8988T (cell line): Measurements from ENCODE around the gene FAM50A.
A peak's percentile ranks its signal among the peaks of the same experiment; 100 is the strongest.
"Not testable (repeated sequence)": the region's sequence is repeated elsewhere in the genome, so short reads cannot be mapped to it uniquely, and the experiment has no call there.

Source experiments
- DNase-seq: peaks from one replicate; pipeline ENCODE4 v3.0.0; 2011

The FAM50A gene, protein sequence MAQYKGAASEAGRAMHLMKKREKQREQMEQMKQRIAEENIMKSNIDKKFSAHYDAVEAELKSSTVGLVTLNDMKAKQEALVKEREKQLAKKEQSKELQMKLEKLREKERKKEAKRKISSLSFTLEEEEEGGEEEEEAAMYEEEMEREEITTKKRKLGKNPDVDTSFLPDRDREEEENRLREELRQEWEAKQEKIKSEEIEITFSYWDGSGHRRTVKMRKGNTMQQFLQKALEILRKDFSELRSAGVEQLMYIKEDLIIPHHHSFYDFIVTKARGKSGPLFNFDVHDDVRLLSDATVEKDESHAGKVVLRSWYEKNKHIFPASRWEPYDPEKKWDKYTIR

DNA sequence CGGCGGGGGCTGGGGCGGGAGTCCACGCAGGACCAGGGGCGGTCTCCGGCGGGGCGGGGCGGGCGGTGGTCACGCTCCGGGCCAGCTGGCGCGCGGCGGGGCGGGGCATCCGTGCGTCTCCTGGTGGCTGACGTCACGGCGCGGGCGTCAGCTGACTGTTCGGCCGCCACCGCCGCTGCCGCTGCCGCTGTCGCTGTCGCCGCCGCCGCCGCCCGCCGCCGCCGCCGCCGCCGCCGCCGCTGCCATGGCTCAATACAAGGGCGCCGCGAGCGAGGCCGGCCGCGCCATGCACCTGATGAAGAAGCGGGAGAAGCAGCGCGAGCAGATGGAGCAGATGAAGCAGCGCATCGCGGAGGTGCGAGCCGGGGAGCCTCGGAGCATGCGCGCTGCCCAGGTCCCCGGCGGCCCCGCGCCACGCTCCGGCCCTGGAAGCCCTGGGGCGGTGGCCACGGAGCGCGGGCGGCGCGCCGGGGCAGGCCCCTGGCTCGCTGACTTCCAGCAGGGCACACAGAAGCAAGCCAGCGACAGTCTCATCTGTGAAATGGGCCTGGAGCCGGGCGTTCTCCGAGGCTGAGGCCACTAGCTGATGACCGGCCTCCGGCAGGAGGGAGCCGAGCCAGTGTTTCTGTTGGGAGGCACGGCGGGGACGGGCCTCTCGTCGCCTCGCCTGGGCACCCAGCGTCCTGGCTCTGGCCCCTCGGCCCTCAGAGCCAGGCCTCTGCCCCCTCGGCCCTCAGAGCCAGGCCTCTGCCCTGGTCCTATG lies at the start of gene FAM50A:
Gene FAM50A (plus strand): TSS at position 150 of the 763 bp plus-strand sequence. CDS start 95 bp downstream, at position 245.
- peak; percentile 82 for DNase-seq

DNA sequence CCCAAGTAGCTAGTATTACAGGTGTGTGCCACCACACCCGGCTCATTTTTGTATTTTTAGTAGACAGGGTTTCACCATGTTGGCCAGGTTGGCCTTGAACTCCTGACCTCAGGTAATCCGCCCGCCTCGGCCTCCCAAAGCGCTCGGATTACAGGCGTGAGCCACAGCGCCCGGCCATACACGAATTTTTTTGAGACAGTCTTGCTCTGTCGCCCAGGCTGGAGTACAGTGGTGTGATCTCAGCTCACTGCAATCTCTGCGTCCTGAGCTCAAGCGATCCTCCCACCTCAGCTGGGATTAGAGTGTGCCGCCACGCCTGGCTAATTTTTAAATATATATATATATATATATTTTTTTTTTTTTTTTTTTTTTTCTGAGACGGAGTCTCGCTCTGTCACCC lies 47.6 kb upstream of the FAM50A start:
- not testable (repeated sequence) for DNase-seq

DNA sequence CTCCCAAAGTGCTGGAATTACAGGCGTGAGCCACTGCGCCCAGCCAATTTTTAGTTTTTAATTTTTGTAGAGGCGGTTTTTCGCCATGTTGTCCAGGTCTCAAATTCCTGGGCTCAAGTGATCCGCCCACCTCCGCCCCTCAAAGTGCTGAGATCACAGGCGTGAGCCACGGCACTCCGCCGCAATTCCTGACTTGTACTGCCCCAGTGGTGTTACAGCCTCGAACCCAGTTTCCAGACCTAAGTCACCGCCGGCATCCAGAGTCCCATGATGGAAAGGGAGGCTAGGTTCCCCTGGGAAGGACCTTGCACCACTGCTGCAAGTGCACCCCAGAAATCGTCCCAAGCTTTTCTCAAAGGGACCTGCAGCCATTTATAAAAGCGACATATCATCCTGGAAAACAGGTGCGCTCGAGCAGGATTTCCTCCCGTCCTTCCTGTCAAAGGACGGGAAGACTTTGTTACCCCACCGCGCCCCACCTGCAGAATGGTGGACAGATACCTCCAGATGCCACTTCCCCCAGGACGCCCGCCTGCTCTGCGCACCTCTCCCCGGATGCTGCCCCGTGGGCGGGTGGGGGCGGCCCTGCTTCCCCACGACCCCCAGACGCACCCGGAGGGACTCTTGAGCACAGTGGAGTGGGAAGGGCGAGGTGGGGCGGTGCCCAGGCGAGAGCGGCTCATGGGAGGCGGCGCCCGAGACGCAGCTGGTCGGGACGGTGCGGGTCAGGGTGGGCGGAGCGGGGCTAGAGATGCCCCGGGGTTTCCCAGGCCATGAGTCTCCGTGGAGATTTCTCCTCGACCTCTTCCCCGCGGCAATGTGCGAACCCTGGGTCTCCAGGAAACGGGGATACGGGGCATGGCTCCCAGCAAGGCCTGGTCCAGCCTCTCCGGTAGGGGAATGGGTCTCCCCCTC lies 46.7 kb upstream of the FAM50A start:
- no peak for DNase-seq

DNA sequence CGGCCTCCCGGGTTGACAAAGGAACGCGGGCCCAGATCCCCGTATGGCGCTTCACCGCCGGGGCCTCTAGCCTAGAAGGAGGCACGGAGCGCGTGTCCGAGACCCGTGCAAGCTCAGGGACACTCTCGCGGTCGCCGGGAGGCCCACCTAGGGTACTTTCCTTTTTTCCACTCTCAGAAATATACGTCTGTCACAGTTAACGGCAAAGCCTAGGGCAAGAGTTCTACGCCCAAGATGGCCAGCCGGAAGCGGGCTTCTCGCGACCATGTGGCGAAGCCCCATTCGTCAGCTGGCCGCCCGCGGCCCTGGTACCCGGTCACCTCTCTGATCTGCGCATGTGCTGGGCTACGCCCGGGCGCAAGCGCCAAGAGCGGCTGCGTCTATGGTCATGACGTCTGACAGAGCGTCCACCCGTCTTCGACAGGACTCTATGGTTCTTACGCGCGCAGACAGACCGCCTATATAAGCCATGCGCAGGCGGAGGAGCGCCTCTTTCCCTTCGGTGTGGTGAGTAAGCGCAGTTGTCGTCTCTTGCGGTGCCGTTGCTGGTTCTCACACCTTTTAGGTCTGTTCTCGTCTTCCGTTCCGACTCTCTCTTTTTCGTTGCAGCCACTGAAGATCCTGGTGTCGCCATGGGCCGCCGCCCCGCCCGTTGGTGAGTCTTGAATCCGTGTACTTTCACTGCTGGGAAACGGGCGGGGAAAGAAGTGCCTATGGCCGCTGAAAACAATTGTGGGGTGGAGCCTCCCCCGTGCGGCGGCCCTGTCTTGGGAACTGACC lies 45.9 kb upstream of the FAM50A start, which contains the start of gene RPL10:
Gene RPL10 (plus strand): TSS at position 490 of the 780 bp plus-strand sequence. CDS start 143 bp downstream, at position 633.
- DNase-seq: peak; percentile 72

DNA sequence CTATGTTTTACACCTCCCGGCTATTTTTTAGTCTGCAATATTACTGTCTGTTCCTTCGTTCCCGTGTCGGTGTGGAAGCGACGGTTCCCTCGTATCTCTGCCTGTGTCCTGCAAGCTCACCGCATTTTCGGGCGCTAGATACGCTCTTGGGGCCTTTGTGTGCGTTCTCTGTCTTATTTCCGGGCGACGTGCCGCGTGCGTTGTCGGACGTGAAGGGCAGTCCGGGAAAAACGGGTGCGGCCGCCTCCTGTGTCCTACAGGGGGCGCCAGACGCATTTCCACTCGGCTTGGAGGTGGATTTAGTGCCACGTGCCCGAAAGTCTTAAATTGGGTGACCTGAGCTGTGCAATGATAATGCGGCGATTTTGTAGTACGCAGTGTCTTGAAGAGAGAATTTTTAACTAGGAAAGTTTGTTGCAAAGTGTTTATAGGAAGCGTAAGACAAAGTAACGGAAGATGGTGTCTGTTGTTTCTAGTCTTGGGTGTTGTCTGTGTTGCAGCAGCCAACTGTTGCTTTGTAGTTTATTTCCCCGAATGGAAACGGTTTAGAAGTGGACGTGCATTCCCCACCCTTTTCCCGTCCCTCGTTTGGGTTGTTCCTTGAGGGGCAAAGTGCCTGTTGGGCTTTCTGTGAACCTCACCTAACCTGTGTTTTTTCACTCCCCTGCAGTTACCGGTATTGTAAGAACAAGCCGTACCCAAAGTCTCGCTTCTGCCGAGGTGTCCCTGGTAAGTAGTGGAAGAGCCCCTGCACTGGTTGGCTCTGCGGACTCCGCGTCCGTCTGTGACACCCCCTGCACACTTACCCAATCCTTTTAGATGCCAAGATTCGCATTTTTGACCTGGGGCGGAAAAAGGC lies 45.0 kb upstream of the FAM50A start:
- no peak for DNase-seq

DNA sequence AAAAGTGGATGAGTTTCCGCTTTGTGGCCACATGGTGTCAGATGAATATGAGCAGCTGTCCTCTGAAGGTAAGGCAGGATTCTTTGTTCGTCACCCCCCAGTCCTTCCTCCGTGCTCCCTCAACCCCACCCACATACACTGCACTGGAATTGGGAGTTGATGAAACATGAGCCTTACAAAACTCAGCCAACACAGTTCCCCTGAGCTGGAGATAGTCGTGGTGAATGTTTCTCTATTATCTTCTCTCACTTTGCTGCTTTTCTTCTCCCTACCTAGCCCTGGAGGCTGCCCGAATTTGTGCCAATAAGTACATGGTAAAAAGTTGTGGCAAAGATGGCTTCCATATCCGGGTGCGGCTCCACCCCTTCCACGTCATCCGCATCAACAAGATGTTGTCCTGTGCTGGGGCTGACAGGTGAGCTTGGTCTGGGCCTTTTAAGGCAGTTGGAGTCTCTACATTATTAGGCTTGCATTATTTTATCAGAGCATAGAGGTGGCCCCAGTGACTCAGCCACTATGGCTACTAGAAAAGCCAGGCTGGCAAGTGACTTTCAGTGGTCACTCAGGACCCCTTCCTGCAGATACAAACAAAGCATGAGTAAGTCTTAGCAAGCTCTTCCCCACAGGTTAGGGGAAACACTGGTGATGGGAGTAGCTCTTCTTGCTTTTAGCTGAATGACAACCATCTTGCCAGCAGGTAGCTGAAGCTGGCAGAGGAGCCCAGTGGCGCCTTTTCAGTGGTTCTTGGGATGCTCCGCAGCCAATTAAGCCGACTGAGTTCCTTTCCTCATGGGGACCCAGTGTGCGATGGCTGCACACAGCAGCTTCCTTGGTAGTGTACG lies 44.2 kb upstream of the FAM50A start:
- no peak for DNase-seq

DNA sequence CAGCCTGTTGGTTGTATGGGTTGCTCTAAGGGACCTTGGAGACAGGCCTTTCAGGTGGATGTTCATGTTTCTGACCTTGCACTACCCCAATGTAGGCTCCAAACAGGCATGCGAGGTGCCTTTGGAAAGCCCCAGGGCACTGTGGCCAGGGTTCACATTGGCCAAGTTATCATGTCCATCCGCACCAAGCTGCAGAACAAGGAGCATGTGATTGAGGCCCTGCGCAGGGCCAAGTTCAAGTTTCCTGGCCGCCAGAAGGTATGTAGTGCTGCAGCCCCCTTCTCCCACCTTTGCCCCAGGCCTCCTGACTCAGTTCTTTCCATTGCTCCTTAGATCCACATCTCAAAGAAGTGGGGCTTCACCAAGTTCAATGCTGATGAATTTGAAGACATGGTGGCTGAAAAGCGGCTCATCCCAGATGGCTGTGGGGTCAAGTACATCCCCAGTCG lies 43.5 kb upstream of the FAM50A start:
- not testable (repeated sequence) for DNase-seq

DNA sequence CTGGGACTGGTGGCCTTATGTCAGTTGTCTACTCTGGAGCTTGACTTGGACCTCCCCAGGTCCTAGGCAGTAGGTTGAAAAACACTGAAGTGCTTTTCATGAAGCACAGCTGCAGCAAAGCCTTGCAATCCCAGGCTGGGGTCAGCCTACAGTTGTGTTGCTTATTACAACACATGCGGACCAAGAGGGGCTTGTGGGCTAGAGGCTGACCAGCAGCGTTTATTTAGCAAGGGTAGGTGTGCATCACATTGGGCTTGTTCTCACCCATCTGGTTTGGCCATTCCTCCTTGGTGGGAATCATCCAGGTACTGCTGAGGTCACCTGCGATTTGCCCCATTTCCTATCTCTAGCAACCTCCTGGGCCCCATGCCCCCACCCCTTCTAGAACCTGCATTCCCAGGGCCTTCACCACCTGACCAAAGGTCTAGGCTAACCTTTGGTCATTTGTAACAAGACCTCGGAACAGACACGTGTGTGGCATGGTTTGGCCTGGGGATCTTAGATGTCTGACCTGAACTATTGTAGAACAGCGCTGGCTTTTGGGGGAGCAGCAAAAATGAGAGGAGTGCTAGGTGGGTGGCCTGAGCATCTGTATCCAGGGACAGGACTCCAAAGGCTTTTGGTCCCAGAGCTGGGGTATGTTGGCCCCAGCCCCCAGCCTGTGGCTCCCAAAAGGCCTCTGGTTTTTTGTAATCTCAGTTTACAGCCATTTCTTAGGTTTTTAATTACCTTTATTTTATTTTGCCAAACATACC lies 42.7 kb upstream of the FAM50A start:
- no peak for DNase-seq

DNA sequence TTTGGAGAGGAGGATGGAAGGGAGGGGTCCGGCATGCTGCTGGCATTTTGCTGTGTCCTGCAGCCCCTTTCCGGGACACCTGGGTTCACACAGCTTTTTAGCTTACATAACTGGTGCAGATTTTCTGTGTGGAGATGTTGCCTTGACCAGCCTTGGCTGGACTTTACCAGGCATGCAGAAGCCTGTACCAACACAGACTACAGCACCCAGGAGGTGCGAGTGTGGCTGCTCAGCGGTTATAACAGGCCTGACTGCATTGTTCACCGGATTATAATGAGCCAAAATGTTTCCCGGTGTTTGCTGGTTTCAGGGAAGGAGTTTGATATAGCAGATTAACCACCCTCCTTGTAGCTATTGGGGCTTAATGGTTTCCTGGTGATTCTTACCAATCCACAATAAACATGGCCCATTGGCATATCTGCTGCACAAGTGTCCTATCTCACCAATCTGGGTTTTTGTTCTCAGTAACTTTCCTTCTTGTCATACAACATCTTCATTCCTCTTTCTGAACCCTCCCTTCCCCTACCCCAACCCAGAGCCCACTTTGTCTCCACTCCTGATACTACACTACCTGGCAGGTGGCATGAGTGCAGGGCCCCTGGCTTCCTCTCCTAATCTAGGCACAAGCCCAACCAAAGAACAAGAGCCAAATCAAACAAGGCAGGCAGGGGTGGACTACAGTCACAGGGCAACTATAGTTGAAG lies 41.9 kb upstream of the FAM50A start:
- no peak for DNase-seq

DNA sequence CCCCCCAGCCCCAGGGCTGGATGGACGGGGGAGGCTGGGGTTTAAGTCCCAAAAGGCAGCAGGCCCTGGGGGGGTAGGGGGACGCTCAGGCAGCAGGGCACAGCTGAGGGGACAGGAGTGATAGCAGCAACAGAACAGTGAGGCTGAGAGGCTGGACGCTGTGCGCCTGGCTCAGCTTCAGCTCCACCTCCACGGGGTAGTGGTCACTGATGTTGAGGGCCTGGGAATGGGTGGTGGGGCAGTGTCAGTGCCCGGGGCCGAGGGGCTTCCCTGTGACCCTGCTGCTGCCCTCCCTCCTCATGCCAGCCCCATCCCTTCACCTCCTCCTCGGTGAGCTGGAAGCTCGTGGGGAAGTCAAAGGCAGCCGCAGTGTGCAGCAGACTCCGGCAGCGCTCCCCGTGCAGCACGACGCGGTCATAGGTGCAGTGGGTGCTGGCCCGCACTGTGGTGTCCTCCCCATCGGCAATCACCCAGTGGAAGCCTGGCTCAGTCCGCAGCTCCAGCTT lies 41.3 kb upstream of the FAM50A start:
- DNase-seq: no peak

DNA sequence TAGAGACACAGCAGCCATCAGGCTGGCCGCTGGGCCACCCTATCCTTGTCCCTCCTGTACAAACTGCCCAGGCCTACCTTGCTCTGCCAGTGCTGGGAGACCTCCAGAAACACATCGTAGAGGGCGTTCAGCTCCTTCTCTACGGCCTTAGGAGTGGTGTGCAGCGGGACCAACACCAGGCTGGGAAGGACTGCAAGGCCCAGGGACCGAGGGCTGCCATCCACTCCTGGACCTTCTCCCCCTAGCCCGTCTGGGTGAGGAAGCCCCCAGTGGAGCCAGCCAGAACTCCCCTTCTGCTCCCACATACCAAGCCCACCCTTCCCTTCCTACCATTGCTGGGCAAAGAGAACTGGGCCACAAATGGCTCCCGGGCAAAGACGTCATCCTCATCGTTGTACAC lies 40.7 kb upstream of the FAM50A start:
- DNase-seq: no peak

DNA sequence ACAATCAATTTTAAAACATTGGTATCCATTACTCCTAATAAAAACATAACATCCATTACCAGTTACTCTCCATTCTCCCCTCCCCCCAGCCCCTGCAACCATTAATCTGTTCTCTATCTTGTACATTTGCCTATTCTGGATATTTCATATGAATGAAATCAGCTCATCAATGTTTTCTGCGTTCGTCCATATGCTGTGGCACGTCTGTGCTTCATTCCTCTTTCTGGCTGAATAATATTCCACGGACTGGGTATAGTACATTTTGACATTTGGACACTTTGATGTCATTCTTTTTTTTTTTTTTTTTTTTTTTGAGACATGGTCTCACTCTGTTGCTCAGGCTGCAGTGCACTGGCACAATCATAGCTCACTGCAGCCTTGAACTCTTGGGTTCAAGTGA lies 40.1 kb upstream of the FAM50A start:
- DNase-seq: no peak

DNA sequence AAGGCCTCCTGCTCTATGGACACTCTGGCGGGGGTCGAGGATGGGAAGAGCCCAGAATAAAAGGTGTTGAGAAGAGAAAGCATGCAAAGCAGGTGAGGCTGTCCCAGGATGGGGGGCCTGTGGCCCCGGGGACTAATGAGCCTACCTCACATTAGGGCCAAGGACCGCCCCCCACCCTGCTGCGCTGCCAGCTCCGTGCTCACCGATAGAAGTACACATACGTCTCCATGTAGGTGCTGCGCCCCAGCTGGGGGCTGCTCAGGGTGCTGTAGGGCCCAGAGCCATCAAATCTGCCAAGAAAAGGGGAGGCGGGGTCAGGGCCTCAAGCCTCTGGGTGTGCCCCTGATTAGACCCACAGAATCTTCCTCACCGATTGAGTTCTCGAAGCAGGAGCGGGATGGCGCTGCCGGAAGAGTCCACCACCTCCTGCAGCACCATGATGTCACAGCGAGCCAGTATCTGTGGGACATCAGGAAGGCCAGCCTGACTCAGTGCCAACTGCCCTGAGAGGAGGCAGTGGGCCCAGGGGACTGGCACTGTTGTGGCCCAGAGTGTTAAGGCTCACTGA lies 39.2 kb upstream of the FAM50A start:
- no peak for DNase-seq

DNA sequence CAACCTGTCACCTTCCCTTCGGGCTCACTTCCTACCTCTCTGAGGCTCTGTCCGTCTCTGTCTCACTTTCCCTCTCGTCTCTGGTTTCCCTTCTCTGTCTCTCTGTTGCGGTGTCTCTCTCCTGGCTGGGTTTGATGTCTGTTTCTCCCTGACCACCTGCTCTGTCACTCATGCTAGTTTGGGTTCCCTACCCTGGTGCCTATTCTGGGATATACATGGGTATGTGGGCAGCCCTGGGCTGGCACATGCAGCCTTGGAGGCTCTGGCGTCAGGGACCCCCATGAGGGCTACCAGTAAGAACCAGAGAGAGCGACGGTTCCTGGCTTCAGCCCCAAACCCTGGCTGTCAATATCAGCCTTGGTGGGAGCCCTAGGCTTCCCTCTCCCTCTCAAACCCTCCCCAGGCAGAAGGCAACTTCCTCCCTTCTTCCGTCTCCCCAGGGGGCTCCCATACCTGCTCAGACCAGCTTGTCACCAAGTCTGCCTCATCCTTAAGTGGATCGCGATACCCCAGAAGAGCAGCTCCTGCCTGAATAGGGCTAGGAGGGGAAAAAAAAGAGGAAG lies 35.2 kb upstream of the FAM50A start:
- DNase-seq: no peak

DNA sequence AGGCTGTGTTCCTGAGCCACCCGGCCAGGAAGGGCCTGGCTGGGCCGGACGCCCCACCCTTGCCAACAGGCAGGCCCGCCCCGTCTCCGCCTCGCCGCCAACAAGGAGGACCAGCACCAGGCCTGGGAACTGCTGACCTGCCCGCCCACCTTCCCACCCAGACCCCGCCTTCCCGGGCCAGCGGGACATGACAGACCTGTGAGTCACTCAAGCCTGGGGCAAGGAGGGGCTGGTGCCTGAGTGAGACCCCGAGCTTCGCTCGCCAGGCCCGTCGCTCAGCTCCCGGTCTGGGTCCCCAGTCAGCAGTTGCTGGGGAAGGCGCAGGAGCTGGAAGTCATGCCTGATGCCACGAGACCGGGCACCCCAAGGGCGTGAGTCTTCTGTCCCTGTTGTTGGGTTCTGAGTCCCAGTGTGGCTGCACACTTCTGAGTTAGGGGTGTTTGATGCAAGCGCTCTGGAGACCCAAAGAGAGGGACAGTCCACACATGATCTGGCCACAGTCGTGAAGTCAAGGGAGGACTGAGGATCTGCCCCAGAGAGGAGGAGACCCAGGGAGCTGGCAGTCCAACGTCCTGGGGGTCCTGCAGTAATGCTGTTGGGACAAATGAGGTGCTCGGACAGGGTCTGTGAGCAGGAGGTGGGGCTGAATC lies 34.6 kb upstream of the FAM50A start, which contains the start of gene DNASE1L1:
Gene DNASE1L1 (minus strand): TSS at position 33 of the 650 bp plus-strand sequence. CDS start 3,686 bp downstream, outside the sequence.
- DNase-seq: peak; percentile 78

DNA sequence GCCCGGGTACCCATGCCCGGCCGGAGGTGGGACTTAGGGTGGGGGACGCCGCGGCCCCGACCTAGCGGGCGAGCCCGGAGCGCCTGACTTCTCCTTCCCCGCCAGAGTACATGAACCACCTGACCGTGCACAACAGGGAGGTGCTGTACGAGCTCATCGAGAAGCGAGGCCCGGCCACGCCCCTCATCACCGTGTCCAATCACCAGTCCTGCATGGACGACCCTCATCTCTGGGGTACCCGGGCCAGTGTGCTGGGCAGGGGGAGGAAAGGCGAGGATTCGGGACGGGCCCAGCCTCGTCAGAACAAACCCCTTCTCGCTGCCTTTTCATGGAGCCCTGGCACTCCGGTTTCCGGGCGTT lies 32.0 kb upstream of the FAM50A start:
- no peak for DNase-seq

DNA sequence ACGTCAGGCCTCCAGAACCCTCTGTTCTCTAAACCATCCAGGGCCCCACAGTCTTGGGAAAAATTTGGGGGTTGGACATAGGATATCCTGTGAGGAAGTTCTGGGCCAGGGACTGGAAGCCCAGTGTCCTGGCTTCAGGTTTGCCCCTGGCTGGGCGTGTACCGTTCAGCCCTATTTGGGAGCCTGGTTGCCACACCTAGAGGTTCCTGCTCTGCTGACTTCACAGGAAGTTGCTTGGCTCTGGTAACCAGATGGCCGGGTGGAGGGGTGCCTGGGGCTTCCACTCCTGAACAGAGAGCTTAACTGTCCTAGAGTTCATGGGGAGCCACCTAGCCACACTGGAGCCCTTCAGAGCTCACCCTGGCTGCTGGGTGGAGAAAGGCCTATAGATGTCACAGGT lies 31.5 kb upstream of the FAM50A start:
- no peak for DNase-seq
